DMS79 treated with DMSO at 0.1 percent for 48 hours (cell line): ENCODE data around the gene MPP4.

Experiments used
- DNase-seq: peaks from one replicate; lab custom pipeline; 2025; lab: John Stamatoyannopoulos, UW

MPP4 gene, protein sequence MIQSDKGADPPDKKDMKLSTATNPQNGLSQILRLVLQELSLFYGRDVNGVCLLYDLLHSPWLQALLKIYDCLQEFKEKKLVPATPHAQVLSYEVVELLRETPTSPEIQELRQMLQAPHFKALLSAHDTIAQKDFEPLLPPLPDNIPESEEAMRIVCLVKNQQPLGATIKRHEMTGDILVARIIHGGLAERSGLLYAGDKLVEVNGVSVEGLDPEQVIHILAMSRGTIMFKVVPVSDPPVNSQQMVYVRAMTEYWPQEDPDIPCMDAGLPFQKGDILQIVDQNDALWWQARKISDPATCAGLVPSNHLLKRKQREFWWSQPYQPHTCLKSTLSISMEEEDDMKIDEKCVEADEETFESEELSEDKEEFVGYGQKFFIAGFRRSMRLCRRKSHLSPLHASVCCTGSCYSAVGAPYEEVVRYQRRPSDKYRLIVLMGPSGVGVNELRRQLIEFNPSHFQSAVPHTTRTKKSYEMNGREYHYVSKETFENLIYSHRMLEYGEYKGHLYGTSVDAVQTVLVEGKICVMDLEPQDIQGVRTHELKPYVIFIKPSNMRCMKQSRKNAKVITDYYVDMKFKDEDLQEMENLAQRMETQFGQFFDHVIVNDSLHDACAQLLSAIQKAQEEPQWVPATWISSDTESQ

DNA sequence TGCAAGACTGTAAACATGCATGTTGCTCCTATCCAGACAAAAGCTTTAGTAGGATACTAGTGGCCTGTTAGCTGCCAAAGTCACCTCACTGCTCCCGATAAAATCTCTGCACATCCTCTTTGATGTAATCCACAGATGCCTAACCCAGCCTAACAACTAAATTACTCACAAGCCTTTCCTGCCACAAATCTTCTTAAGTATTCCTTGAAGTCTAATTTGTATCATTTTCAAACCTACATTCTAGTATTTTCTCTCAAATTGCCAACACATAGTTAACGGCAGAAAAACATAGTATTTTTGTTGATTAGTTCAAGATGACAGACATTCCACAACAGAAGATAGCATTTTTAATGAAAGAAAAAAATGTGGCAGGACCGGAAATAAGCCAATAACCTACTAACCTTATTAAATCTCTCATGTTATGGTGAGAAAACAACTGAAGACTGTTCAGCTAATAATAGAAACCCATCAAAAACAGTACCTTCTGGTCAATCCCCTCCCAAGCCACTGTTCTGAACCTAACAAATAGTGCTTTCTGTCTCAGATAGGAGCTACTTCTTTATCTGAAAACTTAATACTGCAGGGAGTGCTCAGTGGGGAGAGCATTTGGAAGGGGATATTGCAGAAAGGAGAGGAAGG, at the start of gene MPP4:
TSS of gene MPP4 (minus strand) at position 57 of the 639 bp plus-strand sequence. CDS start 4,690 bp downstream, outside the sequence.
- DNase-seq = no peak

DNA sequence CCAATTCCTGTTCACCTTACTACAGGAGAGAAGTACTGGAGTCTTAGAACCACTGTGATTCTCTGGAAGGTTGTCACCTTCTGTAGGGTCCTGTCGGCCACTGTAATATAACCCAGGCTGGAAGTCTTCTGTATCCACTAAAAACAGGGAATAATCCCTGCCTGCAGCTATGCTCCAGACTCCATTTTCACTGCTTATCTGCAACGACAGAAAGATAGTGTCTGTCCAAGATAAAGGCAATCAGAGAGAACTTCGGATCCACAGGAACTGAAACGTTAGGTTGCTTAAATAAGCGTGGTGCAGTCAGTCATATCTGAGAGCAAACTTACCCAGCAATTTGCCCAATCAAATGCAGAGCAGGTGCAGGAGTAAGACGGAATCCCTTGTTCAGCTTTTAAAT, 48.1 kb upstream of the MPP4 start:
- DNase-seq = no peak

DNA sequence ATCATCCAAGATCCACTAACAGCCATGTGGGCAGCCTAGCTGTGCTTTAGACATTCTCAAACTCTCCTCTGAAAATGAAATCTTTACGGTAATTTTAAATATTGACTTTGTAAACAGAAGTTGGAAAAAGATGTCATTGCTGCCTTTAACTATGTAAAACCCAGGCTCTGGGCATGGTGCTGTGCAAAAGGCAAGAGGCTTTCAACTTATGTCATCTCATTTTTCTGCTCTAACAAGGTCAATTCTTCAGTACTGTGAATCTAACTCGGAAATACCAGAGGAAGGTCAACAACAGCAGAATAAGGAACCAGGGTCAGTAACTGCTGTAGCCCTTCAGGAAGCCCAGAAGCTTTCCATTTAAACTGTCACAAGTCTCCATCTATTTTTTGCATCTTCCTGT, 37.0 kb upstream of the MPP4 start:
- no peak for DNase-seq

DNA sequence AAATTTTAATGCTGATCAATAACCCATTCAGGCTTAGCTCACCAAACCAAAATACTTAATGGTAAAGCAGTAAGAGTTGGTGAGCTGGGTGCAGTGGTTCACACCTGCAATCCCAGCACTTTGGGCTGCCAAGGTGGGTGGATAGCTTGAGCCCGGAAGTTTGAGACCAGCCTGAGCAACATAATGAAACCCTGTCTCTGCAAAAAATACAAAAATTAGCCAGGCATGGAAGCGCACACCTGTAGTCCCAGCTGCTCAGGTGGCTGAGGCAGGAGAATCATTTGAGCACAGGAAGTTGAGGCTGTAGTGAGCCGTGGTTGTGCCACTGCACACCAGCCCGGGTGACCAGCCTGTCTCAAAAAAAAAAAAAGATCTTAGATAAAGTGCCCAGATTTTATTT, 35.7 kb upstream of the MPP4 start:
- DNase-seq = no peak

DNA sequence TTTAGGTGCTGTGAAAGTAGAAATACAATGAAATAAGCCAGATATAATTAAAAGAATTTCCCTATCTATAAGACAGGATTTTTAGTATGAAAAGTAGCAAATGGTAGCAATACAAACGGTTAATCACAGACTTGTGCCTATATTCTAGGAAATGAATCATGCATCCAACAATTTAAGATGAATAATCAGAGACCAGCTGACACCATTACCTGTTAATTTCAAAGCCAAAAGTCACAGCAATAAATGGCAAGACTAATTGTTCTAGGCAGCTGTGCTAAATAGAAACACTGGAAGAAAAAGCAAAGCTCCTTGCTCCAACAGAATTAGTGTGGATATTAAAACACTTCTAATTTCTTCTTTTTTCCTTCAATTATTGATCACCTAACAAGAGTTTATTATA, 35.1 kb upstream of the MPP4 start:
- DNase-seq = no peak

DNA sequence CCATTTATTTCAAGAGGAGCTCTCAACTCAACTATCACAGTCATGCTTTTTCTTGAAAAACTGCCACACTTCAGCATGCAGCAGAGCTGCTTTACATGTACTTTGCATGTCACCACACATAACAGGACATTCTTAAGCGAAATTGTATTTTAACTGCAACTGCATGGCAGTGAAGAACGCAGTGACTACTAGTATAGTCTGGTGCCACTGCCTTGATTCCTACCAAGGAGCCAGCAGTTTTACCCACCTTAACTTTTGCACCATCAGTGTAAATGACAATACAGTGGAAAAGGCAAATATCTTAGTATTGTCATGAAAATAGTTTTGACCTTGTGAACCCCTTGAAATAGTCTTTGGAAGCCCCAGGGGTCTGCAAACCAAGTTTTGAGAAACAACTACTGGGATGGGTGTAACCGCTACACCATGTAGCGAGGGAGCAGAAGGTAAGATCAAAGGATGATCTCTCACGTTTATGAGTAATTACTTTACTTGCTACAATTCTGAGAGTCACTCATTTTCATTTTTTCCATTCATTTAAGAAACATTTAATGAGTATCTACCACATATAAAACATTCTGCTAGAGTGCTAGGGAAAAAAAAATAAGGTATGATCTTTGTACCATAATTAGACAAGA, 32.3 kb upstream of the MPP4 start:
- no peak for DNase-seq

DNA sequence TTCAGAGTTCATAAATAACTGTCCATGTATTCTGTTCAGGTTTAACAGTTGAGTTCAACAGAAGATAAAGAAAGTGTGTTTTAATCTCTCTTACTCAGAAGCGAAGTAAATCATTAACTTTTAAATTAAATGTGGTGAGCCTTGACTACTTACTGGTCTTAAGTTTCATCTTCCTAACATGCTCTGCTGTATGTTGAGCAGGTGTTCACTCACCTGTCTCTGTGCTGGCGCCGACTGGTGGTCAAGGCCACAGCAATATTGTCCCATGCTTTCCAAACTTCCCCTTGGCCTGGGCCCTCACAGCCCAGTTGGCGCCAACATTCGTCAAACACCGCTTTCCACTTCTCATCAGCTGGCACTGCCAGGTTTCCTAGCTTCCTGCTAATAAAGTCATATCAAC, 17.0 kb upstream of the MPP4 start:
- no peak for DNase-seq

DNA sequence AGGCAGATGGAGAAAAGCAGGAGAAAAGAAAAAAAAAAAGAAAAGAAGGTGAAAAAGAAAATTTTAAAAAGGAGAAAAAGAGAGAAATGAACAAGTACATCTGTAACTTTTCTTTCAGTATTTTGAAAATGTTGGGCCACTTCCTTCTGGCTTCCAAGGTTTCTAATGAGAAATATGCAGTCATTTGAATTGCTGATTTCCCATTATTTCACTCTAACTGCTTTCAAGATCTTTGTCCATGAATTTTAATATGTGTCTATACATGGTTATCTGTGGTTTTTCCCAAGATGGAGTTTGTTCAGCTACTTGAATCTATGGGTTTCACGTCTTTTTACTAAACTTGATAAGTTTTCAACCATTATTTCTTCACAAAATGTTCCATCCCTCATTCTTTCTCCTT, 14.3 kb upstream of the MPP4 start:
- DNase-seq = no peak

DNA sequence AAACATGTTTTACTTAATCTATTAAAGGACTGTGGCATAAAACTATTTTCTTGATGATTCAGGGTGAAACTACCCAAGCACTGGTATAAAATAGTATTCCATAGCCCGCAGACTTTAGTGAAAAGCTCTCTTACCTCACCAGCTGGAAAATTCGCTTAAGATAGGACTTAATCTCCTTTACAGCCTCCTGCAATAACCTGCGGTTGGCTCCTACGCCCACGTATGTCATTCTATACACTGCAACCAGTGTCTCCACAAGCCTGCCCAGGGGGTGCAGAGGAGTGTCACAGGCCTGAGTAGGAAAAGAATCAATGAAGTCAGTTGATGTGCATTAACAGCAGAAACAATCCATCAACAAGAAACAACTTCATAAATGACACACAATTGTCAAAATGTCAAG, 11.3 kb upstream of the MPP4 start:
- DNase-seq = no peak

DNA sequence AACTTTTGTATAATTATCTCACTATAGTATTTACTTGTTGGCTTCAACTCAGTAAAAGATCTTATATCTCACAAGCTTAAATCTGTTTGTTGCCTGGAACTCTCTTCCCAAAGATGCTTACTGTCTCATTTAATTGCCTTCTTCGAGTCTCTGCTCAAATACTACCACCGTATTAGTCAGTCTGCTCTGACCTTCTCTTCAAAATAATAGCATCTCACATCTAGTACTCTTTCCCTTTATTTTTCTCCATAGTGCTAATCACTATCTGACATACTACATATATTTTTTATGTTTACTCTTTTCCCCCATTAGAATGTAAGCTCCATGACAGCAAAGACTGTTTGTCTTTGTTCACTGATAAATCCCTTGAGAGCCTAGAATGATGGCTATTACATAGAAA, 10.6 kb upstream of the MPP4 start:
- no peak for DNase-seq

DNA sequence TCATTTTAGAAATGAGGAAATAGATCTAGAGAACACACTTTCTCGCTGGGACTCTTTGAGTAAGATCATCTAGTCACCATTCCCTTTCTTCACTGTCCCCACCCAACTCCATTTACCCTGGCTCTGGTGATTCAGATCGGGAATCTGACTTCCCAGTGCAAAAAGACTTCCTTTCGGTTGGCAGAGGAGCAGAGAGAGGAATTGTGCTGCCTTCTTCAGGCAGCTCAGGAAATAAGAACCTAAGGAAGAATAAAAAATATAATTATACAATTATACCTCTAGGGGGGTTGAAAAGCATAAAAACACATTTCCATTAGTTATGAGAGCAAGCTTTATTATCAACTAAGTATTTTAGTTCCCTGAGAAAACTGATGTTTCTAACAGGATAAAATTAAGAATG, 9.3 kb upstream of the MPP4 start:
- no peak for DNase-seq

DNA sequence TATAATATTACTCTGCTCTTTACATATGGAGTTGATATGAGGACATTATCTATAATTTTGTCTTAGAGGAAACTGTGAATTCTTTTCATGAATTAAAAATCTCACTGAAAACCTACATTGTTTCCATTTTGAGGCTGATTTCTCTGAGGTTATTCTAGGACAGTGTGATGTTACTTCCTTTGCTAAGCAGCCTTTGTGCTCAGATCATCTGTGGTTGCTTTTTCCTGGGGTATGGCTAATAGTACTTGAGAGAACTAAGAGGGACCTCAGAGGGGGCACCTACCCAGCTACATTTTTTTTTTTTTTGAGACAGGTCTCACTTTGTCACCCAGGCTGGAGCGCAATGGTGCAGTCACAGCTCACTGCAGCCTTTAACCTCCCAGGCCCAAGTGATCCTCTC, 8.7 kb upstream of the MPP4 start:
- no peak for DNase-seq

DNA sequence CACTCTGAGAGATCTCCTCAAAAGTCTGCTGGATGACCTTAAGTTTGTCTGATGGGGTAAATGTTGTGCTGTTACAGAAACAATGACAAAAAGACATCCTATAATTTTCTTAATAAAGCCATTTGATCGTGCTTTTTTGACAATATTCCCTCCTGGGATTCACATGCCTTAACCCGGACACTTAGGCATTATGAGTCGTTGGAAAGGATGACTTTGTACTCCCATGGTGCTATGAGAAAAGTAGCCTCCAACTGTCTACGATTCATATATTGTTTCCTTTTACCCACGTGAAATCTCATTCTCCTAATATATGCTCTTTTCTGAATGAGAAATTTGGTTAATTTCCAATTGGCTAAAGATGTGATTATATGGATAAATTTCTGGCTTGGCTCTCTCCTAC, 6.1 kb upstream of the MPP4 start:
- DNase-seq = no peak

DNA sequence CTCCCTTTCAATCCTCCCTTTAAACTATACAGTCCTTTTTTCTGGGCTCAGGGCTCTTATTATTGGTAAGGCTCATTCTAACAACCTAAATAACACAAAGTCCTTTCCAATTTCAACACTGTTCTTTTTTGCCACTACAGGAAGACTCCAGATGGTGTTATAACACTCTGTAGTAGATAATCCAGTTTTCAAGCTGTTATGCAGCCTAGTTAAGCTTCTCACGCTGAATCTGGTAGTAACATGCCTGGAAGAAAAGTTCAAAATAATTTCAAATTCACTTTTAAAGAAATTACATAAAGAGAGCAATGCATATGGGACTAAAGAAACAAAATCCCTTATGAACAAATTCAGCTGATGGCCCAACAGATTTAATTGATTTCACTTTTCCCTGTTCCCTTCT, 3.2 kb upstream of the MPP4 start:
- DNase-seq = no peak

DNA sequence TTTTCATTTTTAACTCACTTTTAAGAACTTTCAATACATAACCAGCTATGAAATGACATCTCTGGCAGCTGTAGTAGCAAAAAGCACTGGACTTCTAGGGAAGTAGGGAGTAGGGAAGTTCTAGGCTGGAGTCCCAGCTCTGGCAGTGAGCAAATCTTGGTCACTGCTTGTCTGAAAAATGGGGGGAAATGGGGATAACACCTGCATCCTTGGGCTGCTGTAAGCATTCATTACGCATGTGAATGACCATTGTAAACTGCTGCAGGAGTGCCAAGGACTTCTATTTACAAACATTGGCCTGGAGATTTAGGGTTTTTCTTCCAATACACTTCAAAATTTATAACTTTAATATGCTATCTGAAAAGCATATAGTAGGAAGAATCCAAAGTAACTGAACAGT, 972 bp upstream of the MPP4 start:
- no peak for DNase-seq

DNA sequence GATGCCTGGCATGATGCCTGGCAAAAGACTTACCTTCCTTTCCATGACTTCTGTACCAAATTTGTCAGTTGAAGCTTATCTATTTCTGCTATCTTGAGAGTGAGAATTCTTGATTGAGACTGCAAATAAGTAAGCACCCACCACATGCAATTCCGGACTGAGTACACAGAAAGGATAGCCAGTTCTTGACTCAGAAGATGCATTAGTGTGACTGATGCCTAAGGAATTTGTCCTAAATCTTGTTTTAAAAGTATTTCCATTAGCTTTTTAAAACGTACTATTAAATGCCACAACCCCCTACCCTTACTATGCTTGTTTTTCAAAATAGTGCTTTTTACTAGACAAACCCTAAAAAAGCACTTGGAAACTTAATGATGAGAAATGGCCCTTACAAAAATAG, 545 bp downstream of the MPP4 start:
- no peak for DNase-seq

DNA sequence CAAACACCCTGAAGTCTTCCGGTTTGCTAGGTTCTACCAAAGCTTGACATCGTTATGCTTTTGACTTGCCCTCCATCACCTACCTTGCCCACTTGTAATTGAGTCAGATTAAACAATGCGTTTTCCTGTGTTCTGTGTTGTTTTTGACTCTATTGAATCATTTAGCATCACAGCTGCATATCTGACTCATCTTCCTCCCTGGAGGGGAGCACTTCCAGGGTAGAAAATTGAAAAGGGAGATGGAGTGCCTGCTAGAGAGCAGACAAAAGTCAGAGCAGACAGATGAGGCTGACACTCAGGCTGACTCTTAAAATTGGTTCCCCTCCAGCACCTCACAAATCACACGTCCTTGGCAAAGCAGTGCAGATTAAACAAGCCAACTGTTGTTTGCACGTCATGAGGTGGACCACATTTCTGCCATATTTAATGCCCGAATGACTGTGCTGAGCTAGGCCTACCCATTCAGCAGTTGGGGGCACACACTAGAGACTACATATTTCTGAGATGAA, 2.2 kb downstream of the MPP4 start:
- no peak for DNase-seq

DNA sequence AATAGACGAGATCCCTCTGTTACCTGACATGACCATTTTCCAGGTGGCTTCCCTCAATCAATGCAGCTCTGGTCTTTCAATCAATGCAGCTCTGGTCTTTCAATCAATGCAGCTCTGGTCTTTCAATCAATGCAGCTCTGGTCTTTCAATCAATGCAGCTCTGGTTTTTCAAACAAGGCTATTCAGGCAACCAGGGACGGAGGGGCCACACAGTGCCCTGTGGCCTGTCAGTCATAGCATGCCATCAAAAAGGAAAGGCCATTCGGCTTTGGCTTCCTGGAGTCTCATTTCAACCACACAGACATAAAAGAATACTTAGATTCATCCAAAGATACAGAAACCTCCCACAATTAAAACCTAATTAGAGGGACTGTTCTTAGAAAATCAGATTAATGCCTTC, 13.3 kb downstream of the MPP4 start:
- DNase-seq = no peak

DNA sequence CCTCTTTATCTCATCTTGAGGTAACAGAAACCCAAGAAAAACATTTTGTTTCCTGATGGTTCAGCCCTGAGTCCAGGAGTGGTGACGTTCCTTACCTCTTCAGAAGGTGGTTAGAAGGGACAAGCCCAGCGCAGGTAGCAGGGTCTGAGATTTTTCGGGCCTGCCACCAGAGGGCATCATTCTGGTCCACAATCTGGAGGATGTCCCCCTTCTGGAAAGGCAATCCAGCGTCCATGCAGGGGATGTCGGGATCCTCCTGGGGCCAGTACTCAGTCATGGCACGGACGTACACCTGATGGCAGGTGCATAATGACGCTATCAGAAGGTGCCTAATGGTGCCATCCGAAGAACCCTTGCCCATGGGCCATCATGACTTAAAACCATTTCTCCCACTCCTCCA, 17.7 kb downstream of the MPP4 start:
- no peak for DNase-seq

DNA sequence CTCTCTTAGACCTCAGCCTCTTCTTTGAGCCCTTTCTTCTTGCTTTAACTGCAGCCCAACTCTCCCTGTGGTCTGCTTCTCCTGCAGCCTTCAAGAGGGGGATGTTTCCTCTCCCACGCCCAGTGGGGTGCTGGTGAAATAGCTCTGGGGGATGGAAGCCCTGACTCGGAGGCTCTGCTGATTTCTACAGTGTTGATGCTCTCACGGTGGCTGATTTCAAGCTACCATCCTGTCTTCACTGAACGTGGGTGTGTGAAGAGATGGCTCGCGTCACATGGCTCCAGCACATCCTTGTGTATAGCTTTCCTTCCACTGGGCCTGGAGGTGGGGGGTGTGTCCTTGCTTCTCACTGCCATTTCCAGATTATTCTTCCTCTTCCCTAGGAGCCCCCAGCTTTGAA, 20.0 kb downstream of the MPP4 start:
- no peak for DNase-seq

DNA sequence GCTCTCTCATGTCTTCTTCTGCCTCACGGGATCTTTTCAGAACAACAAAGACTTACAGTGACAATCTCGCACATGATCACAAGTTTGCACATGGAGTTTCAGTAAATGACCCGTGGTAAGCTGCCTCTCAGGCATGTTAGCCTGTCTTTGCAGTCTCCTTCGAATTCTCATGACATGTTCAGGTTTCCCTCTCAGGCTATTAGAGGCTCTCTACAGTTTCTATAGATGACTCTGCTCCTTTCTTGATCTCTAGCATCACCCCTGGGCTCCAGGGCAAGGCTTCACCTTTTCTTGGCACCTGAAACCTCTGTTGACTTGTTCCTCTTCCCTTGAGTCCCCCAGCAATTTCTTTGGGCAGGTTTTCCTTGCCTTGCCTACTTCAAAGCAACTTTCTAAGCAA, 23.0 kb downstream of the MPP4 start:
- no peak for DNase-seq

DNA sequence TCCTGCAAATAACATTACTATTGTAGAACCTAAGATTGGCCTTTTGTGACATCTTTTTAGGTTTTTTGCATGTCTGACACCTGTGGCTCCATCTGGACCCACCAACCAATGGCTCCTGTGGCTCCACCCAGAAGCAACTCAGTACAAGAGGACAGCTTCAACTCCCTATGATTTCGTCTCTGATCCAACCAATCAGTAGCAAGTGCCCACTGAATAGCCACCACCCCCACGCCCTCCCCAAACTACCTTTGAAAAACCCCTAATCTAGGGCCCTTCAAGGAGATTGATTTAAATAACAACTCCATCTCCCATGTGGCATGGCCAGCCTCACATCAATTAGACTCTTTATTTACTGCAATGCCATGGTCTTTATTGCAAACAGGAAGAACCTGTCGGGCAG, 23.6 kb downstream of the MPP4 start:
- no peak for DNase-seq

DNA sequence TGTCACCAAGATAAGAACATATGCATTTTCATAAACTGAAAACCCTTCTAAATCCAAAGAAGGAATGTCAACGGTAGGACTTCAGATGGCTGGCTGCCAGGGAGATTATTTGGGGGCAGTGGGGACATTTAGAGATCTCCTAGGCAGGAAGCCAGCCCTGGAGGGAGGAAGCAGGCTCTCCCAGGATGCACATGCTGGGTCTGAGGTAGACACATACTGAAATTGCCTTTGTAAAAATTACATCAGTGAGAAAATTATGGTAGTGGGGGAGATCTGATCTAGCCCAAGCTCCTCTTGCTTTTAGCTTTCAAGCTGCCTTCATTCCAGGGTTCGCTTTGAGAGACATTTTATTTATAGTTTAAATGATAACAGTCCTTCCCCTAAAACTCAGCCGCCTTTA, 24.1 kb downstream of the MPP4 start:
- DNase-seq = no peak
